B cell (primary cell): ENCODE results near the gene MLLT6.

Experiments used
- EZH2 ChIP-seq: IDR thresholded peaks from 2 replicates; pipeline ENCODE4 v1.6.1; 2012; ENCODE audit warnings: borderline replicate concordance, low read depth, mild to moderate bottlenecking, moderate library complexity, low read length; ENCODE audit not compliant: insufficient read depth, poor library complexity, severe bottlenecking
- TF ChIP-seq, protein P1 (sequence below): fragments of 200-600 bp; IDR thresholded peaks from one replicate; pipeline ENCODE4 v1.8.0; 2022; ENCODE audit warnings: antibody characterized with exemption, mild to moderate bottlenecking

DNA sequence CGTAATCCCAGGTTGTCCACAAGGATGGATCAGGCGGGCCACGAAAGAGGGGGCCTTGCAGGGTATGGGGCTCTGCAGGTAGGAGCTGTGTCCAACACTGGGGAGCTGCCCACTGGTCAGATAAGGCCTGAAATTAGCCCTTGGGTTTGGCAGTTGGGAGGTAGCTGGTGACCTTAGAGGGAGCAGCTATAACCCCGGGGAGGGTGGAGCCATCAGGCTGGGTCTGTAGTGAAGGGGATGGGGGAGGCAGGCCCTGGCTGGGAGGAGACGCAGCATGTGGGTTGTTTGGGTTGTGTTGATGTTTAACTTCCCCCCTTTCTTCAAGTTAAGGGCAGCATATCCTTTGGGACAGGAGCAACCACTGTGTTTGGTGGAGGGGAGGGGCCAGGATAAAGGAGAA is 5.9 kb downstream of the MLLT6 start:
- TF ChIP-seq, protein P1, sequence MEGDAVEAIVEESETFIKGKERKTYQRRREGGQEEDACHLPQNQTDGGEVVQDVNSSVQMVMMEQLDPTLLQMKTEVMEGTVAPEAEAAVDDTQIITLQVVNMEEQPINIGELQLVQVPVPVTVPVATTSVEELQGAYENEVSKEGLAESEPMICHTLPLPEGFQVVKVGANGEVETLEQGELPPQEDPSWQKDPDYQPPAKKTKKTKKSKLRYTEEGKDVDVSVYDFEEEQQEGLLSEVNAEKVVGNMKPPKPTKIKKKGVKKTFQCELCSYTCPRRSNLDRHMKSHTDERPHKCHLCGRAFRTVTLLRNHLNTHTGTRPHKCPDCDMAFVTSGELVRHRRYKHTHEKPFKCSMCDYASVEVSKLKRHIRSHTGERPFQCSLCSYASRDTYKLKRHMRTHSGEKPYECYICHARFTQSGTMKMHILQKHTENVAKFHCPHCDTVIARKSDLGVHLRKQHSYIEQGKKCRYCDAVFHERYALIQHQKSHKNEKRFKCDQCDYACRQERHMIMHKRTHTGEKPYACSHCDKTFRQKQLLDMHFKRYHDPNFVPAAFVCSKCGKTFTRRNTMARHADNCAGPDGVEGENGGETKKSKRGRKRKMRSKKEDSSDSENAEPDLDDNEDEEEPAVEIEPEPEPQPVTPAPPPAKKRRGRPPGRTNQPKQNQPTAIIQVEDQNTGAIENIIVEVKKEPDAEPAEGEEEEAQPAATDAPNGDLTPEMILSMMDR: no peak
- no peak for TF ChIP-seq EZH2
